Measurements from ENCODE around the gene CES2. TPM values are rescaled to one million over a fixed set of nuclear protein-coding genes. Genes with fewer than 3 reads are reported as not detected.

The CES2 gene
- total and polyA plus RNA-seq, 10 donors: 8.0 to 48.1 (median 32.1) TPM

DNA sequence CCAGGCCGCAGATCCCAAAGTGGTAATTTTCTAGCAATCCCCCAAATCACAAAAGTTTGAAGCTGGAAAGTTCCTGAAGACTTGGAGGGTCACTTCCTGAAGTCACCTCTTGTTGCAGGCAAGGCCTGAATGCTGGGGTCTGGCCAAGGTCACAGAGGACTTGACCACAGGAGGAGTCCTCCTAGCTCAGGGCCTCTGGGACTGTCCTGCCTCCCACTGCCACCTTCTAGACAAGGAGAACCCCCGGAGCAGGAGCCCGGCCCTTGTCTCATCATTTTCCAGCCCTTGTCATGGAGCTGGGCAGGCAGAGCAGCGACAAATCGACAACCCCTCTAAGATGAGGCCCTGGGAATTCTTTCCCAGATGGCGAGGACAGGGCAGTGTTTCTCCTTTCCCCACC lies 17.0 kb upstream of the CES2 start:
- DNase-seq: no peak
- no peak overlapping the region for H3K4me3 ChIP-seq
- no peaks in the 10 kb centered on the region for H3K36me3 ChIP-seq
- no peak overlapping the region for H3K27ac ChIP-seq
- 80 to 92% (median 87%) methylated on average over 6 of the region's 6 CpGs for WGBS, 5 donors
- intact Hi-C loops (cut with DNase I; ENCODE audit: low total_unique reads): no loop called here
- H3K9me3 ChIP-seq: no peaks in the 10 kb centered on the region
- H3K4me1 ChIP-seq: no peaks in the 10 kb centered on the region
- H3K27me3 ChIP-seq (replicated peaks in 1 of 7): peaks cover 0 to 48% (median 0%) of the 10 kb centered on the region in 7 donors
- TF ChIP-seq, protein P1, sequence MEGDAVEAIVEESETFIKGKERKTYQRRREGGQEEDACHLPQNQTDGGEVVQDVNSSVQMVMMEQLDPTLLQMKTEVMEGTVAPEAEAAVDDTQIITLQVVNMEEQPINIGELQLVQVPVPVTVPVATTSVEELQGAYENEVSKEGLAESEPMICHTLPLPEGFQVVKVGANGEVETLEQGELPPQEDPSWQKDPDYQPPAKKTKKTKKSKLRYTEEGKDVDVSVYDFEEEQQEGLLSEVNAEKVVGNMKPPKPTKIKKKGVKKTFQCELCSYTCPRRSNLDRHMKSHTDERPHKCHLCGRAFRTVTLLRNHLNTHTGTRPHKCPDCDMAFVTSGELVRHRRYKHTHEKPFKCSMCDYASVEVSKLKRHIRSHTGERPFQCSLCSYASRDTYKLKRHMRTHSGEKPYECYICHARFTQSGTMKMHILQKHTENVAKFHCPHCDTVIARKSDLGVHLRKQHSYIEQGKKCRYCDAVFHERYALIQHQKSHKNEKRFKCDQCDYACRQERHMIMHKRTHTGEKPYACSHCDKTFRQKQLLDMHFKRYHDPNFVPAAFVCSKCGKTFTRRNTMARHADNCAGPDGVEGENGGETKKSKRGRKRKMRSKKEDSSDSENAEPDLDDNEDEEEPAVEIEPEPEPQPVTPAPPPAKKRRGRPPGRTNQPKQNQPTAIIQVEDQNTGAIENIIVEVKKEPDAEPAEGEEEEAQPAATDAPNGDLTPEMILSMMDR (IDR thresholded peaks at IDR 0.05 in 8 of 11, conservative IDR thresholded peaks at IDR 0.05 in 3 of 11): no peak
- TF ChIP-seq POLR2A (IDR thresholded peaks at IDR 0.05): no peak
- no peak for TF ChIP-seq POLR2AphosphoS5 (IDR thresholded peaks at IDR 0.05)

DNA sequence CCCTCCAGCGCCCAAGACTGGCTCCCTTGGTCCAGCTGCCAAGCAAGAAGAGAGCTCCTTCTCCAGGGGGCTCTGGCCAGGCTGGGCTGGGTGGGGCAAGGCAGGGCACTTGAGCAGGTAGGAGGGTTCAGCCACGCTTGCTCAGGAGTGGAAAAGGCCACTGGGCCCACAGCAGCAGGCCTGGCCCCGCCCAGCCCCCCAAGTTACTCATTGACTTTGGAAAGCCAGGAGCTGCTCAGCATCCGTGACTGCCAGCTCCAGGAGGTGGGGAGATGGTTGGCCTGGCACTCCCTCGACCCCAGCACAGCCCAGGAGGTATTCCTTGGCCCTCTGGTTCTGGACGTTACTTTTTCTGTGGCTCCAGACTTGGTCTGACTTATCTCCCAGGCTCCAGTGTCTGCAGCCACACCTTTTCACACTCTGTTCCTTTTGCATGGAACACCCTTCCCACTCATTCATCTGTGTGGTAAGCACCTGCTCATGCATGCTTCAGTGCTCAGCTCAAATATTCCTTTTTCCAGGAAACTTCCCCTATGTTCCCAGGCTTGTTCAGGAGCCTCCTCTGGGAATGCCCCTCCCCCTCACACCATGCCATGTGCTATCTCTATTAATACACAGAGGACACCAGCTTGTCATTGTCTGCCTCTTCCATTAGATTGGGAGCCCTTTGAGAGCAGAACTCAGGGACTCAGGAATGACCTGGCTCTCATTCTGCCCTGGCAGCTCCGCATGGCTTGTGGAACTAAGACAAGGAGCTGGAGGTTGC lies 16.3 kb upstream of the CES2 start, which contains the start of gene CDH16:
Gene CDH16, minus strand, starts transcription at position 83 of the 766 bp plus-strand sequence. CDS start 820 bp downstream, outside the sequence.
- H3K9me3 ChIP-seq: no peaks in the 10 kb centered on the region
- no peak within 1 kb of the TSS for H3K27ac ChIP-seq
- no peak for DNase-seq
- peaks cover 0 to 54% (median 6%) of the 10 kb centered on the region in 7 donors for H3K27me3 ChIP-seq (replicated peaks in 1 of 7)
- H3K4me1 ChIP-seq: peaks cover 0 to 2% (median 0%) of the 10 kb centered on the region in 6 donors
- intact Hi-C loops (cut with DNase I; ENCODE audit: low total_unique reads): no loop called here
- 69 to 87% (median 77%) methylated on average over 7 of the region's 7 CpGs for WGBS, 5 donors
- H3K36me3 ChIP-seq: no peaks in the 10 kb centered on the region
- TF ChIP-seq POLR2A (IDR thresholded peaks at IDR 0.05) (no peak), POLR2AphosphoS5 (IDR thresholded peaks at IDR 0.05) (no peak)
- TF ChIP-seq, protein P1 (IDR thresholded peaks at IDR 0.05 in 8 of 11, conservative IDR thresholded peaks at IDR 0.05 in 3 of 11): no peak
- H3K4me3 ChIP-seq: no peak within 1 kb of the TSS

DNA sequence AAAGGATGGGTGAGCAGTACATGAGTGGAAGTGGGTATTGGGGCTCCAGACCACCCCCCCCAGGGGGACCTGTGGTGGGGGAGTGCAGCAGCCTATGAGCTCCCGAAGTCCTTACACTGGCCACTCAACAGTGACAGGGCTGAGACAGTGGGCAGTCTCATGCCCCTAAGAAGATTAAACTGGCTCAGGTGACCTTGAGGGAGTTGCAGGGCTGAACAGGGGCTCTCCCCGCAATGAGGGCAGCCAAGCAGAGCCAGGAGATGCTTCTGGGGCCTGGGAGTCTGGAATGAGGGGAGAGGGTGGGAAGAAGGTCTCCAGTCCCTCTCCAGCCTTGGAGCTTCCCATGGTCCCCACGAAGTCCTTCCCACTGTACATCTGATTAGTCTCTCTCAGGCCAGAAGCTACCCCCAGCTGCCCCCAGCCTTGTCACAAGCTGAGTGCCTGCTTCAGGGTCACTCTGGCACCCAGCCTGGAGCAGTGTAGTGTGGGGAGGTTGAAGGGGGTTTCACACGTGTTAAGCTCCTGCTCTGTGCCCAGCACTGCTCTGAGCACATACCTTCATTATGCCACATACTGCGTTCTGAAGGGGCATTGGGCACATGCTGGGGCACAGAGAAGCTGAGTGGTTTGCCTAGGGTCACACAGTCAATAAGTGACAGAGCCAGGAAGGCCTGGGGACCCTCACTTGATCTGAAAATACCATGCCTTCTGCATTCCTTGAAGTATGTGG lies 15.6 kb upstream of the CES2 start:
- H3K9me3 ChIP-seq: no peaks in the 10 kb centered on the region
- H3K27me3 ChIP-seq (replicated peaks in 1 of 7): peaks cover 0 to 62% (median 13%) of the 10 kb centered on the region in 7 donors
- intact Hi-C loops (cut with DNase I; ENCODE audit: low total_unique reads): no loop called here
- H3K4me3 ChIP-seq: no peak overlapping the region
- H3K27ac ChIP-seq: no peak overlapping the region
- DNase-seq: no peak
- TF ChIP-seq POLR2A (IDR thresholded peaks at IDR 0.05) (no peak), POLR2AphosphoS5 (IDR thresholded peaks at IDR 0.05) (no peak)
- TF ChIP-seq, protein P1 (IDR thresholded peaks at IDR 0.05 in 8 of 11, conservative IDR thresholded peaks at IDR 0.05 in 3 of 11): no peak
- H3K4me1 ChIP-seq: peaks cover 0 to 8% (median 5%) of the 10 kb centered on the region in 6 donors
- H3K36me3 ChIP-seq: no peaks in the 10 kb centered on the region
- 47 to 83% (median 66%) methylated on average over 3 to 5 of the region's 5 CpGs for WGBS, 5 donors

DNA sequence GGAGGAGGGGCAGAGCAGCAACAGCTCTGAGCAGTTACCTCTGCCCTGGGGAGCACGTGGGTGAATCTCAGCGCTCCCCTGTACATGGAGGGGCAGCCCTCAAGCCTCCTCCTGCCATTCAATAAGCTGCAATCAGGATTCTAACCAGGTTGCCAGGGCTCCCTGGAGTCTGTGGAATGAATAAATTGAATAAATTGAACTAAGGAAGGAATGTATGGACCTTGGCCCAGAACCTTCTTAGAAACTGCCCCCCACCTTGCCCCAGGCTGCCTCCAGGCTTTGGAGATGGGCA lies 15.1 kb upstream of the CES2 start:
- TF ChIP-seq POLR2AphosphoS5 (IDR thresholded peaks at IDR 0.05) (no peak), POLR2A (IDR thresholded peaks at IDR 0.05) (no peak)
- TF ChIP-seq, protein P1 (IDR thresholded peaks at IDR 0.05 in 8 of 11, conservative IDR thresholded peaks at IDR 0.05 in 3 of 11): no peak
- no peak overlapping the region for H3K27ac ChIP-seq
- WGBS, 5 donors: 54 to 65% (median 60%) methylated on average over 2 of the region's 2 CpGs
- peaks cover 3 to 13% (median 8%) of the 10 kb centered on the region in 6 donors for H3K4me1 ChIP-seq
- no peak for DNase-seq
- H3K4me3 ChIP-seq: no peak overlapping the region
- H3K9me3 ChIP-seq: no peaks in the 10 kb centered on the region
- intact Hi-C loops (cut with DNase I; ENCODE audit: low total_unique reads): no loop called here
- peaks cover 0 to 67% (median 18%) of the 10 kb centered on the region in 7 donors for H3K27me3 ChIP-seq (replicated peaks in 1 of 7)
- no peaks in the 10 kb centered on the region for H3K36me3 ChIP-seq
